Stimulated activated naive B cell treated with anti-CD40 and anti-IgM and Interleukin-4, amounts not matched to agents 10 μg/mL and 1 μg/mL and 100 μg/mL, for 72 hours (primary cell): ENCODE measurements around the gene PEX14.

Source experiments
- ATAC-seq, 2 donors: fragments of 150-1000 bp; cut with Tn5 transposase; replicated peaks; 2 replicates each; pipeline ENCODE4 v1.10.0; 2021; ENCODE audit warnings: moderate library complexity in 1 of 2
- DNase-seq: peaks from one replicate; pipeline ENCODE4 v3.0.0; 2021
- H3K27ac Mint-ChIP-seq: one replicate; pipeline ENCODE4 v1.8.0; 2022; ENCODE audit warnings: mild to moderate bottlenecking, mixed read lengths
- H3K27me3 Mint-ChIP-seq, 2 donors: one replicate each; pipeline ENCODE4 v1.8.0; 2022; ENCODE audit warnings: mixed read lengths in 2 of 2
- H3K36me3 Mint-ChIP-seq, 2 donors: one replicate each; pipeline ENCODE4 v1.8.0; 2022; ENCODE audit warnings: mixed read lengths in 2 of 2, mild to moderate bottlenecking in 1 of 2
- H3K4me1 Mint-ChIP-seq, 2 donors: one replicate each; pipeline ENCODE4 v1.8.0; 2022; ENCODE audit warnings: mixed read lengths in 2 of 2, mild to moderate bottlenecking in 1 of 2
- H3K4me3 Mint-ChIP-seq, 2 donors: one replicate each; pipeline ENCODE4 v1.8.0; 2022; ENCODE audit warnings: mild to moderate bottlenecking in 2 of 2, mixed read lengths in 2 of 2, moderate library complexity in 1 of 2
- H3K9me3 Mint-ChIP-seq, 2 donors: one replicate each; pipeline ENCODE4 v1.8.0; 2022; ENCODE audit warnings: mixed read lengths in 2 of 2, mild to moderate bottlenecking in 1 of 2

Gene PEX14

GRCh38 chr1:10541286-10541685 lies 66.5 kb downstream of the PEX14 start:
- Mint-ChIP-seq H3K36me3 (peaks cover 36 to 45% of the 10 kb centered on the region in 2 donors), H3K4me1 (peaks cover 2 to 13% of the 10 kb centered on the region in 2 donors), H3K27ac (no peak overlapping the region), H3K9me3 (no peaks in the 10 kb centered on the region), H3K4me3 (no peak overlapping the region), H3K27me3 (no peaks in the 10 kb centered on the region)
- DNase-seq = no peak
- no peak for ATAC-seq

DNA sequence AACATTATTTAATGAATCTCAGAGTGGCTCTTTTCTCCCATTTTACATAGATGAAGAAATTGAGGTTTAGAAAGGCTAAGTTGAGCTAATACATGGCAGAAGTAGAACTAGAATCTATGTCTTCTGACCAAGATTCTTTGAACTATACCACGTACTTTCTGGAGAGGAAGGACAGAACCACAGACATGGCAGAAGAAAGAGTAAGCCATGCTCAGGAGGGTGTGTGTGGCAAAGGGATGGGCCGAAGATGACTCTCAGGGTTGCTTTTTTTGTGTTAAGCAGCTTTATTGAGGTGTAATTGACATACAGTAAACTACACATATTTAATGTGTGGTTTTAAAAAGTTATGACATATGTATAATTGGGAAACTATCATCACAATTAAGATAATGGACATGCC lies 69.5 kb downstream of the PEX14 start:
- Mint-ChIP-seq H3K4me1 (peaks cover 0 to 13% of the 10 kb centered on the region in 2 donors), H3K27ac (no peak overlapping the region), H3K4me3 (no peak overlapping the region), H3K9me3 (no peaks in the 10 kb centered on the region), H3K27me3 (no peaks in the 10 kb centered on the region), H3K36me3 (peaks cover 29 to 36% of the 10 kb centered on the region in 2 donors)
- no peak for DNase-seq
- no peak for ATAC-seq

GRCh38 chr1:10546896-10547295 lies 72.1 kb downstream of the PEX14 start:
- H3K4me3 Mint-ChIP-seq = no peak overlapping the region
- no peak for ATAC-seq
- peaks cover 0 to 13% of the 10 kb centered on the region in 2 donors for H3K4me1 Mint-ChIP-seq

DNA sequence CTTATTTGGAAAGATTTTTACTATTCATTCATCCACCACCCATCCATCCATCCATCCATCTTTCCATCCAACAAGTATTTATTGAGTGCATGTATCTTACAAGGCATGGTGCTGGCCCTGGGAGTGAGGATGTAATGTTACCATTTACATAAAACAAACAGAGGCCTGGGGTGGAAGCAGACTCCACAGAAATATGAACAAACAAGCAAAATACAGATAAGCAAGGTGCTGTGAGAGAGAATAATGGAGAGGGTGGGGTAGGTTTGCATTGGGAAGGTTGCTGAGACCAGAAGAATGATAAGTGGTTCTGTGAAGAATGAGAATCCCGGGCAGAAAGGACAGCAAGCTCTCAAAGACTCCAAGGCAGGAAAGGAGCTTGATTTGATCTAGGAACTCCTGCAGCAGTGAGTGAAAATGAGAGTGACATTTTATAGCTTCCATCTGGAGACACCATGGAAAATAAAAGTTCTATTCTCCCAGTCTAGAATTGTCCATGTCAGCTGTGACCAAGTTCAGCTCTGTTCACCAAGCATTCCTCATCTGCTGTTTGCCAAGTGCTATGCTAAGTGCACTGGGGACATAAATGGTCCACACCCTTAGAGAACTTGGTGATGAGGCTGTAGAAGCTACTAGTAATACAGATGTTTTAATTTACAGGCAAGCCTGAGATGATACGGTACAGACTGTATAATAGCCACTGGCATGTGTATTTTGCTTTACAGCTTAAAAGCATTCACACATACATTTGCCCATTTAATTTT lies 75.3 kb downstream of the PEX14 start:
- H3K36me3 Mint-ChIP-seq = peaks cover 13 to 16% of the 10 kb centered on the region in 2 donors
- no peaks in the 10 kb centered on the region for H3K27me3 Mint-ChIP-seq
- H3K27ac Mint-ChIP-seq = no peak overlapping the region
- ATAC-seq = no peak
- H3K4me3 Mint-ChIP-seq = no peak overlapping the region
- no peak for DNase-seq
- peaks cover 0 to 2% of the 10 kb centered on the region in 2 donors for H3K9me3 Mint-ChIP-seq
- peaks cover 7% of the 10 kb centered on the region in 2 donors for H3K4me1 Mint-ChIP-seq

More at GRCh38 chr1:10546896-10547295, 72.1 kb downstream of the PEX14 start:
- Mint-ChIP-seq H3K27me3 (no peaks in the 10 kb centered on the region), H3K27ac (no peak overlapping the region), H3K36me3 (peaks cover 18 to 23% of the 10 kb centered on the region in 2 donors), H3K9me3 (no peaks in the 10 kb centered on the region)
- DNase-seq = no peak

GRCh38 chr1:10553118-10553517 lies 78.4 kb downstream of the PEX14 start:
- ATAC-seq (no peak), DNase-seq (no peak)
- Mint-ChIP-seq H3K36me3 (peaks cover 9 to 14% of the 10 kb centered on the region in 2 donors), H3K27me3 (no peaks in the 10 kb centered on the region), H3K27ac (no peak overlapping the region), H3K4me3 (no peak overlapping the region), H3K4me1 (peaks cover 13 to 18% of the 10 kb centered on the region in 2 donors), H3K9me3 (peaks cover 0 to 2% of the 10 kb centered on the region in 2 donors)

DNA sequence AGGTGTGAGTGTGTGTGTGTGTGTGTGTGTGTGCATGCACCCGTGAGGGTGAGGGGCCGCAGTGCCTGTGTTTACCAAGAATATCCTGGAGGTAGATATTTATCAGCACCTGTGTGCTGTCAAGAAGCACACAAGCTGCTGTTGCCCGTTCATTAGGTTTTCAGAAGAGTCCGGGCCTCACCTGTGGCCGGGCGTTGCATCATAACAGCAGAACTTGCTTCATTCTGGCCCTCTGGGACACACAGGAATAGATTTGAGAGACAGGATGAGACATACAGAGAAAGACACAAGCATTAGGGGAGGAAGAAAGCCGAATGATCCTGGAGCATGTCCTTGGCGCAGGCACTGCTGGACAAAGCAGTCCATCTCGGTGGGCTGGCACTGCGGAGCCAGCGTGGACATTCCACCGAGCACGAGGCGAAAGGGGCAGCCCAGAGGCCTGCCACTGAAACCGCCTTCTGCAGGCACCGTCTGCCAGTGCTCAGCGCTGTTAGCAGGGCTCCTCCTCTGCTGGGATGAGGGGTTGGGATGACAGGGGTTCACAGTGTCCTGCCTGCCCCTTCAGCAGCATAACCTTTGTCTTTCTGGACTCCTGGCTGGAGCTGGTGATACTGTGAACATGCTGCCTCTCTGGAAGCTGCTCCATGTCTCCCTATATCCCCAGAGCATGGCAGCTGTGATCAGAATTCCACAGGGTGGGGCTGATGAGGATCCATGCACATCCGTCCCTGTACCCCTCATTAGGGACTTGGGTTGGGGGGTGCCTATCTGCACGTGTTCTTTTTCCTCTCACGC lies 81.1 kb downstream of the PEX14 start:
- ATAC-seq = peak in 1 of 2 donors; percentile 55
- Mint-ChIP-seq H3K4me1 (peaks cover 13 to 18% of the 10 kb centered on the region in 2 donors), H3K9me3 (peaks cover 0 to 2% of the 10 kb centered on the region in 2 donors), H3K4me3 (no peak overlapping the region), H3K27me3 (no peaks in the 10 kb centered on the region), H3K36me3 (peaks cover 11 to 14% of the 10 kb centered on the region in 2 donors), H3K27ac (peak overlapping the region; percentile 78)
- no peak for DNase-seq

- Mint-ChIP-seq H3K27me3 (no peaks in the 10 kb centered on the region), H3K27ac (peak overlapping the region; percentile 78), H3K4me1 (peaks cover 13 to 18% of the 10 kb centered on the region in 2 donors), H3K9me3 (peaks cover 0 to 2% of the 10 kb centered on the region in 2 donors), H3K36me3 (peaks cover 14 to 15% of the 10 kb centered on the region in 2 donors), H3K4me3 (no peak overlapping the region)
- DNase-seq (no peak), ATAC-seq (no peak)
Measured at GRCh38 chr1:10556430-10557005, 81.8 kb downstream of the PEX14 start.

DNA sequence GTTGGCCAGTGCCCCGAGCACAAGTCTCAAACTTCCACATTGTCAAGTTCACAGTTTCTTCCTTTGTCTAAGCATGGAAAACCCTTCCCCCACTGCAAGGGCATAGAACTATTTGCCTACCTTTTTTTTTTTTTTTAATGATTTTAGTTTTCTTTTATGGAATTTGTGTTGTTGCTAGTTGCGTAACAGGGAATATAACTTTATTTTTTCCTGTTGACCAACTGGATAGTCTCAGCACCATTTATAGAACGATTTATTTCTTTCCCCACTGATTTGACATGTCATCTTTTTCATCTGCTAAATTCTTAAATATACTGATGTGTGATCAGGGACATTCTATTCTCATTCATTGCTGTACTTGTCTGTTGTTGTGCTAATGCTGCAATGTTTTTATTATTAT lies 83.0 kb downstream of the PEX14 start:
- ATAC-seq = no peak

DNA sequence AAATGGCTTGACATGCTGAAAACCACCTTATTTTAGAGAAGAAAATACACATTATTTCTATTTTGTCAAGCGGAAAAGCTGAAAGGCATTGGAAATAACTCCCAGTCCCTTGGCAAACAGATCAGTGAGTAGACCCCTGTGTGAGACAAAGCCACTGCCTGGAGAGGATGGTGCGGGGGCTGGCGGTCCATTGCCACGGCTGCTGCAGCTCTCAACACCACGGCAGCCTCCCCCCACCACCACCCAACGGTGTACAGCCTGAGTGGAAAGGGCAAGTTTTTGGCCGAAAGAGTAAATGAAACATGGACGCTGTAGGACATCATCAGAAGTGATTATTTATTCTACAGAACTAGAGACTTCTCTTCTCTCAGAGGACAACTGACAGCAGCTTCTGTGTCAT lies 84.6 kb downstream of the PEX14 start:
- DNase-seq (no peak), ATAC-seq (no peak)
- Mint-ChIP-seq H3K27me3 (no peaks in the 10 kb centered on the region), H3K9me3 (peaks cover 4 to 6% of the 10 kb centered on the region in 2 donors), H3K36me3 (peaks cover 16 to 19% of the 10 kb centered on the region in 2 donors), H3K4me3 (no peak overlapping the region), H3K27ac (no peak overlapping the region), H3K4me1 (peaks cover 5 to 11% of the 10 kb centered on the region in 2 donors)

More for the DNA sequence above, 83.0 kb downstream of the PEX14 start:
- peaks cover 0 to 2% of the 10 kb centered on the region in 2 donors for H3K9me3 Mint-ChIP-seq
- DNase-seq = no peak
- peaks cover 11 to 18% of the 10 kb centered on the region in 2 donors for H3K4me1 Mint-ChIP-seq
- no peaks in the 10 kb centered on the region for H3K27me3 Mint-ChIP-seq
- H3K4me3 Mint-ChIP-seq = no peak overlapping the region
- H3K27ac Mint-ChIP-seq = no peak overlapping the region
- peaks cover 13 to 16% of the 10 kb centered on the region in 2 donors for H3K36me3 Mint-ChIP-seq

DNA sequence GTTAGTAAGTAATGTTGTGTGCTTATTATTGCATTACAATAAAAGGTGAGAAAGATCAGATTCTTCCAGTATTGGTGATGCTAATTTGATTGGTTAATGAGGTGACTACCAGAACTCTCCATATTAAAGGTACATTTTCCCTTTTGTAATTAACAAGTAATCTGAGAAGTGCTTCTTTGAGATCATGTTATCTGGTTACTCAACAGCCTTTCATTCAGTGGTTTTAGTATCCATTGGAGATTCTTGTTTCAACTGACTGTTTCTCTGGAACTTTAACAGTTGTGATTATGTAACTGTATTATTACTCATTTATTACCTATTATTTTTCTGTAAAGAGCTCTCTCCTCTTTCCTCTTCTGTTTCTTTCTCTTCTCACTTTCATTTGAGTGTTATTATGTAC lies 86.7 kb downstream of the PEX14 start:
- no peak for ATAC-seq
- H3K9me3 Mint-ChIP-seq = peaks cover 4 to 8% of the 10 kb centered on the region in 2 donors
- DNase-seq = no peak
- no peaks in the 10 kb centered on the region for H3K27me3 Mint-ChIP-seq
- H3K27ac Mint-ChIP-seq = no peak overlapping the region
- H3K4me3 Mint-ChIP-seq = no peak overlapping the region
- peaks cover 17 to 18% of the 10 kb centered on the region in 2 donors for H3K36me3 Mint-ChIP-seq
- peaks cover 3 to 5% of the 10 kb centered on the region in 2 donors for H3K4me1 Mint-ChIP-seq

DNA sequence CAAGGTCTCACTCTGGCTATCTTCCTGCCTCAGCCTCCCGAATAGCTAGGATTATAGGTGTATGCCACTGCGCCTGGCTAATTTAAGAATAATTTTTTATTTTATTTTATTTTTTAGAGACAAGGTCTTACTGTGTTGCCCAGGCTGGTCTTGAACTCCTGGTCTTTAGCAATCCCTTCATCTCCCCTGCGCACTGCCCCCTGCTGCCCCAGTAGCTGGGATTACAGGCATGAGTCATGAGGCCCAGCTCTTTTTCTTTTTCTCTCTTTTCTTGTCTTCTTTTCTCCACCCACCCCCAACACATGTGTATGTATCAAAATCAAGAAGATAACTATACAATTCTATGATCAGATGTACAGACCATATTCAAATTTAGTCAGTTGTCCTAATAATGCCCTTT lies 87.2 kb downstream of the PEX14 start:
- Mint-ChIP-seq H3K4me3 (no peak overlapping the region), H3K36me3 (peaks cover 17 to 18% of the 10 kb centered on the region in 2 donors), H3K27ac (no peak overlapping the region), H3K9me3 (peaks cover 4 to 8% of the 10 kb centered on the region in 2 donors), H3K4me1 (peaks cover under 1 to 2% of the 10 kb centered on the region in 2 donors), H3K27me3 (no peaks in the 10 kb centered on the region)
- DNase-seq = no peak
- no peak for ATAC-seq

- DNase-seq = no peak
- peaks cover 21 to 22% of the 10 kb centered on the region in 2 donors for H3K36me3 Mint-ChIP-seq
- H3K4me3 Mint-ChIP-seq = no peak overlapping the region
- H3K27me3 Mint-ChIP-seq = no peaks in the 10 kb centered on the region
- H3K4me1 Mint-ChIP-seq = no peaks in the 10 kb centered on the region
- ATAC-seq = no peak
- H3K27ac Mint-ChIP-seq = no peak overlapping the region
- peaks cover 4 to 8% of the 10 kb centered on the region in 2 donors for H3K9me3 Mint-ChIP-seq
Measured at GRCh38 chr1:10564063-10564462, 89.3 kb downstream of the PEX14 start.

DNA sequence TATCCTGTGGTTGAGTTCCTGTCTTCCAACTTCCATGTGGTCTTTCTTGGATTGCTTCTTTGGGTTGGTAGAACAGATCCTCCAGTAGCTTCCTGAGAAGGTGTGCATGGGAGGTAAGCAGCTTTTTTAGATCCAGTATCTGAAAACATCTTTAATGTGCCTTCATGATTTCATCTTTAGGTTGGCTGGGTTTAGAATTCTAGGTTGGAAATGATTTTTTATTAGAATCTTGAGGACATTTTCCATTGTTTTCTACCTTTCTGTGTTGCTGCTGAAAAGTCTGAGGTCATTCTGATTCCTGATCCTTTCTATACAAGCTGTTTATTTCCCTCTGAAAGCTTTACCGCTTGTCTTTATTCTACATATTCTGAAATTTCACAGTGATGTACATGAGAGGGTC lies 94.8 kb downstream of the PEX14 start:
- Mint-ChIP-seq H3K9me3 (peaks cover 0 to under 1% of the 10 kb centered on the region in 2 donors), H3K36me3 (peaks cover 12 to 18% of the 10 kb centered on the region in 2 donors), H3K27me3 (no peaks in the 10 kb centered on the region), H3K27ac (no peak overlapping the region), H3K4me1 (peaks cover 0 to 3% of the 10 kb centered on the region in 2 donors), H3K4me3 (no peak overlapping the region)
- DNase-seq (no peak), ATAC-seq (no peak)

DNA sequence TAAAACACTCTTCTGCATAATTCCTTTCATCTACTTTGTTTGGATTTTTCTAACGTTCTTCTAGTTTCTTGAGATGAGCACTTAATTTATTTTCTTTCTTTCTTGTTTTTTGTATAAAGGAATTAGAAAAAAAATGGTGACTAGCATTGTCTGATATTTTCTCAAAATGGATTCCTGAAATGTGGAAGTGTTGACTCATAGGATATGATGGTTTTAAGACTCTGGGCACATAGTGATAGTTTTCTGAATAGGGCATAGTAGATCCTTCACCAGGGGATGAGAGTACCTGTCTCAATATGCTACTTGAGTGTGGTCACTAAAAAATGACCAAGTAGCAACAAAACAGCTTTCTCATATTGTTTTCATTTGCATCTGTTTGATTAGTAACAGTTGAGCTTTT lies 100.9 kb downstream of the PEX14 start:
- Mint-ChIP-seq H3K4me3 (no peak overlapping the region), H3K9me3 (peaks cover 0 to 4% of the 10 kb centered on the region in 2 donors), H3K27me3 (no peaks in the 10 kb centered on the region), H3K4me1 (peaks cover 0 to 3% of the 10 kb centered on the region in 2 donors), H3K27ac (no peak overlapping the region), H3K36me3 (peaks cover 3 to 15% of the 10 kb centered on the region in 2 donors)
- ATAC-seq (no peak), DNase-seq (no peak)
